Measurements from ENCODE around the gene ATP8A2.
A peak's percentile ranks its signal among the peaks of the same experiment; 100 is the strongest.

Gene ATP8A2

DNA sequence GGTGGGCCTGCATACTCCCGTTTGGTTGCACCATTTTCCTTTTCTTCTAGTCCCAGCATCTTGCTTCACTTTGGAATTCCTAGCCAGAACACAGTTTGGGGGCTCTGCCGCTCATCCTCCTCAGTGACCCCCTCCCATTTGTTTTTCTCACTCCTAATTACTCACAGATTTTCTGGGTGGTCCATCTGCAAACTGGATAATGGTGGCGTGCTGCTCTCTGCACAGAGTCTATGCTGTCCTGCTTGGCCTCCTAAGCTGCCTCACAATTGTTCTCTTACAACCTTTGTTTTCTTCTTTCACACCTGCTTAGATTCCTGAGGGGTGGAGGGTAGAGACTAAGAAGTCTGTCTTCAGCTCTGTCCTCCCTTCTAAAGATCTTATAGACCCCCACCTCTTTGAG lies 599.3 kb downstream of the ATP8A2 start:
- no peaks in the 10 kb centered on the region for H3K36me3 ChIP-seq (ENCODE audit: insufficient read depth, low read length)
- H3K27ac ChIP-seq (ENCODE audit: low read depth, low read length) = peak overlapping the region; percentile 37; the same call in 1 of the 2 replicates
- 57% methylated on average over 3 of the region's 3 CpGs for WGBS
- H3K4me1 ChIP-seq (ENCODE audit: insufficient read depth, low read length) = peaks cover 50% of the 10 kb centered on the region
- no peak overlapping the region for H3K4me3 ChIP-seq (ENCODE audit: low read length)
- no peaks in the 10 kb centered on the region for H3K9me3 ChIP-seq (ENCODE audit: insufficient read depth, low read depth, low read length)
- H3K27me3 ChIP-seq (ENCODE audit: insufficient read depth, low read length) = peaks cover 48% of the 10 kb centered on the region
- H3K9ac ChIP-seq (ENCODE audit: low read depth, low read length) = no peak overlapping the region

DNA sequence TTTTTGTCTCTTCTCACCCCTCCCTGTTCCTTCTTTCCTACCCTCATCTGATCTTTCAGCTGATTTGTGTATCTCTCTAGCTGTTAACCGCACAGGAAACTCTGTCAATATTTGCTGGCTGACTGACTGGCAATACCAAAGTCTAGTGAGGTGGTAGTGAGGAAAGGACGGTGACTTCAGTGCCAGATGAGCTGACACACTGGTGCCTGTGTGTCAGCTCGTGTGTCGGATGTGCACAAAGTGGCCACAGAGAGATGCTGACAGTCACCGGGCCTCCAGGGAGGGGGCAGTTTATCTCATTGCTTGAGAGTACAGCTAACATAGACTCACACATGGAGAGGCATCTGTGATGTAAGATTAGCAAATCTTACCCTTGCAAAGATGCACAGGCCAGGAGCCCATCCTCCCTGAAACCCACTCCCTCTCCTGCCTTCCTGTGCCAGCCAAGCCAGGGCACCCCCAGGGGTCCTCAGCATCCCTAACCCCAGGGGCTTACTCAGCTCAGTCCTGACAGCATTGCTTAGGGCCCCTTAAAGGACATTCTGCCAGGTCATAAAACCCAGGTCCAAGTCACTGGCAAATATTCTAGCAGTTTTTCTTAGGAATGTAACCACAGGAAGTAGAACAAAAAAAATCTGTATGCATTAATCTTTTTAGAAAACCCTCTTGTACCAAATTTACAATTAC lies 599.8 kb downstream of the ATP8A2 start:
- H3K9ac ChIP-seq (ENCODE audit: low read depth, low read length) = no peak overlapping the region
- peak overlapping the region; percentile 37; the same call in 1 of the 2 replicates for H3K27ac ChIP-seq (ENCODE audit: low read depth, low read length)

DNA sequence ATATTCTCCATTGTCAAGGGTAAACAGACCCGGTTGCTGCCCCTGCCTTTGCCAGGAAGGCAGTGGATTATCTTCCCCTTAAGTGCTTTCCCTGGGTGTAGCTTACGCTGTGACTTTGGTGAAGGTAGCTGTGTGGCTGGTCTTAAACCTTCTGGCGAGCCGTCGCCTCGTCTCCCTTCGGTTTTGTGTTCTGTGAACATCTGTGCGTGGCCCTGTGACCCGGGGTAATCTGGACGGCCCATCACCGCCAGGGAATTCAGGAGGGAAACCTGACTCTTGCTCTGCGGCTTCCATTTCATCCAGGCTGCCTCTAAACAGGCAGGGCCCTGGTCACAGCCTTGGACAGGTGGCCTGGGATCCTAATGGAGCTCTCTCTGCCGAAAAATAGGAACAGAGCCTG lies 601.3 kb downstream of the ATP8A2 start:
- Histone ChIP-seq H3K27ac (ENCODE audit: low read depth, low read length) (no peak overlapping the region), H3K4me1 (ENCODE audit: insufficient read depth, low read length) (peaks cover 65% of the 10 kb centered on the region), H3K27me3 (ENCODE audit: insufficient read depth, low read length) (peaks cover 45% of the 10 kb centered on the region), H3K36me3 (ENCODE audit: insufficient read depth, low read length) (no peaks in the 10 kb centered on the region), H3K9me3 (ENCODE audit: insufficient read depth, low read depth, low read length) (no peaks in the 10 kb centered on the region), H3K4me3 (ENCODE audit: low read length) (no peak overlapping the region), H3K9ac (ENCODE audit: low read depth, low read length) (no peak overlapping the region)
- WGBS = 72% methylated on average over 13 of the region's 13 CpGs

More for the DNA sequence above, 599.8 kb downstream of the ATP8A2 start:
- H3K9me3 ChIP-seq (ENCODE audit: insufficient read depth, low read depth, low read length) = no peaks in the 10 kb centered on the region
- peaks cover 48% of the 10 kb centered on the region for H3K27me3 ChIP-seq (ENCODE audit: insufficient read depth, low read length)
- 68% methylated on average over 5 of the region's 5 CpGs for WGBS
- H3K4me3 ChIP-seq (ENCODE audit: low read length) = no peak overlapping the region
- peaks cover 55% of the 10 kb centered on the region for H3K4me1 ChIP-seq (ENCODE audit: insufficient read depth, low read length)
- no peaks in the 10 kb centered on the region for H3K36me3 ChIP-seq (ENCODE audit: insufficient read depth, low read length)

DNA sequence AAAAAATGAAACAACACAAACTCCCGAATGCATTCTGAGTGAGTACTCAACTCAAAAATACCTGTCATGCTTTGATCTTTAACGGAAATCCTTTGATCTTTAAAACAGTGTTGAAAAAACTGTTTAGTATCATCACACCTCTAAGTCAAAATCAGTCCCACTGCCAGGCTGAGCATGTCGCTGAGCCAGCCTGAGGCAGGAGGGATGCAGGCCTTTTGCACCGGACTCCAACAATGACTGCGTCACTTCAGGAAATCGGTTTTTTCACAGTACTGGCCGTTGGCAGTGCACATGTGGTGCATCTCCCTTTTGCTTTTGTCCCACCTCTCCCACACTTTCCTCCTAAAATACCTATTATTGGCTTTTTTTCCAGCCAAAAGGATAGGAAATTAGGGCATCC lies 601.8 kb downstream of the ATP8A2 start:
- Histone ChIP-seq H3K9me3 (ENCODE audit: insufficient read depth, low read depth, low read length) (no peaks in the 10 kb centered on the region), H3K4me1 (ENCODE audit: insufficient read depth, low read length) (peaks cover 69% of the 10 kb centered on the region), H3K27me3 (ENCODE audit: insufficient read depth, low read length) (peaks cover 41% of the 10 kb centered on the region), H3K27ac (ENCODE audit: low read depth, low read length) (no peak overlapping the region), H3K9ac (ENCODE audit: low read depth, low read length) (no peak overlapping the region), H3K36me3 (ENCODE audit: insufficient read depth, low read length) (no peaks in the 10 kb centered on the region), H3K4me3 (ENCODE audit: low read length) (no peak overlapping the region)
- 82% methylated on average over 7 of the region's 7 CpGs for WGBS

DNA sequence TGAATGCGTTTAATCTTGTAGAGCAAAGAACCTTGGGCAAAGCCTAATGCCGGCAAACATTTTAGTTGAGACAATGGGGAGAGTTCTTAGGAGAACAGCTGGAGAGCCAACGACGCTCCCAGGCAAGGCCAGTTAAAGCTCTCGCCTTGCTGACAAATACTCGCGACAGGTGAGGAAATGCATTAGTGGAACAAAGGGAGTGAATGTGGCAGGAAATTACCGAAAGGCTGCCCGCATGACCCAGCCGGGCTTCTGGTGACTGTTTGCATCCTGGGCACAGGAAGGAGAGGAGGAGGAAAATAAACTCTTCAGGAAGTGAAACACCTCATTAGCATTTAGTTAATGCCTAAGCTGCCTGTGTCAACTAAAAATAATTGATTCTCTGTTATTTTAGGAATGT lies 605.4 kb downstream of the ATP8A2 start:
- no peak overlapping the region for H3K4me3 ChIP-seq (ENCODE audit: low read length)
- peak overlapping the region; percentile 42; the same call in 1 of the 2 replicates for H3K9ac ChIP-seq (ENCODE audit: low read depth, low read length)
- 5% methylated on average over 10 of the region's 10 CpGs for WGBS
- peaks cover 16% of the 10 kb centered on the region for H3K27me3 ChIP-seq (ENCODE audit: insufficient read depth, low read length)
- H3K27ac ChIP-seq (ENCODE audit: low read depth, low read length) = peak overlapping the region; percentile 80; the same call in 1 of the 2 replicates
- peaks cover 52% of the 10 kb centered on the region for H3K4me1 ChIP-seq (ENCODE audit: insufficient read depth, low read length)
- H3K9me3 ChIP-seq (ENCODE audit: insufficient read depth, low read depth, low read length) = no peaks in the 10 kb centered on the region
- no peaks in the 10 kb centered on the region for H3K36me3 ChIP-seq (ENCODE audit: insufficient read depth, low read length)

DNA sequence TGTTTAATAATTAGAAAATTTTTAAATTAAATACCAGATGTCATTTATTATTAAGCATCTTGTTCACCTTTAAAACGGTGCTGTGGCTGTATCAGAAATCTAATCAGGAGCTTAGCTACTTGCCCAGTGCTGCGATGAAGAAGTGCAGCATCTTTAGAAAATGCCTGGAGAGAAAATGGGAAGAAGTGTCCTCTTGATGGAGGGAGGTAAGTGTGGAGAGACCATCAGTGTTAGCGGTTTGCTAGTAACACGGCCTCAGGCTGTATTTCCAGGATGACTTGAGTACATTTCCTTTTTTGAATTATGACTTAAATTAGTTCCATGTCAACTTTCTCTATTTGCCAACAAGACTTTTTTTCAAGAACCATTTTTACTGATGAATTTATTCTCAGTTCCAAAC lies 605.9 kb downstream of the ATP8A2 start:
- no peaks in the 10 kb centered on the region for H3K36me3 ChIP-seq (ENCODE audit: insufficient read depth, low read length)
- peak overlapping the region; percentile 80 for H3K27ac ChIP-seq (ENCODE audit: low read depth, low read length)
- peaks cover 12% of the 10 kb centered on the region for H3K27me3 ChIP-seq (ENCODE audit: insufficient read depth, low read length)
- no peak overlapping the region for H3K4me3 ChIP-seq (ENCODE audit: low read length)
- H3K4me1 ChIP-seq (ENCODE audit: insufficient read depth, low read length) = peaks cover 47% of the 10 kb centered on the region
- peak overlapping the region; percentile 42; the same call in 1 of the 2 replicates for H3K9ac ChIP-seq (ENCODE audit: low read depth, low read length)
- no peaks in the 10 kb centered on the region for H3K9me3 ChIP-seq (ENCODE audit: insufficient read depth, low read depth, low read length)
- 49% methylated on average over 4 of the region's 4 CpGs for WGBS

DNA sequence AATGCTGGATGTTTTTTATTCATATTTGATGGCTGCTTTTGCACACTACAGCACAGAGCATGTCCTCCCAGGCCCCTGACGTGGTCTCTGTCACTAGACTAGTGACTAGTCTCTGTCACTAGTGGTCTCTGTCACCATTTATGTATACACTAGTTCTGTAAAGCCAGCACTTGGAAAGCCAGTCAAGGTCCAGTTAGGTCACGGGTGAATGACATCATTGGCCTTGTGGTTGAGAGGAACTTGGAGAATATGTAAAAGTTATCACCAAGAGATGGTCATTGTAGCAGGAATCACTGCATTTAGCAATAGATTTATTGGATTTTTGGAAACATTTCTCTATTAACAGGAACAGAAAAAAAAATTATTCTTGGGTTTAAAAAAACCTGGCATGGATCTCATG lies 607.2 kb downstream of the ATP8A2 start:
- H3K27me3 ChIP-seq (ENCODE audit: insufficient read depth, low read length) = no peaks in the 10 kb centered on the region
- no peaks in the 10 kb centered on the region for H3K9me3 ChIP-seq (ENCODE audit: insufficient read depth, low read depth, low read length)
- no peak overlapping the region for H3K4me3 ChIP-seq (ENCODE audit: low read length)
- H3K36me3 ChIP-seq (ENCODE audit: insufficient read depth, low read length) = no peaks in the 10 kb centered on the region
- WGBS = 95% methylated on average over 2 of the region's 2 CpGs
- peaks cover 35% of the 10 kb centered on the region for H3K4me1 ChIP-seq (ENCODE audit: insufficient read depth, low read length)
- peak overlapping the region; percentile 32; the same call in 1 of the 2 replicates for H3K27ac ChIP-seq (ENCODE audit: low read depth, low read length)
- H3K9ac ChIP-seq (ENCODE audit: low read depth, low read length) = no peak overlapping the region

DNA sequence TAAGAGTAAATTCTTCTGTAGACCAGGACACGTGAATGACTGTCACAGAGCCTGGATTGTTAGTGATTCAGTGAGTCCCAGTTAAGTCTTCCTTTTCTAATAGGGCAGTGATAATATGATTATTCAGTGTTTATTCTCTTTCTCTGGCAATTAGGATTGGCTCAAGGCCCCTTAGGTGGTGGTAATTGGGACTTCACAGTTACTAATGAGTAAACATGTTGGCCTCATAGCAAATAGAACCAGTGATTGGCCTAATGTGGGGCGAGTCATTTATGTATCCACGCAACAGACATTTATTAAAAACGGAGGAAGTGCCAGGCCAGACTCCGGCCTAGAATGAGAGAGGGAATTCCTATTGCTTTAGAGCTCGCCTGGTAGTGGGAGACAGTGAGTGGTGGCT lies 607.6 kb downstream of the ATP8A2 start:
- H3K9ac ChIP-seq (ENCODE audit: low read depth, low read length) = no peak overlapping the region
- WGBS = 90% methylated on average over 6 of the region's 6 CpGs
- no peaks in the 10 kb centered on the region for H3K9me3 ChIP-seq (ENCODE audit: insufficient read depth, low read depth, low read length)
- no peaks in the 10 kb centered on the region for H3K36me3 ChIP-seq (ENCODE audit: insufficient read depth, low read length)
- no peak overlapping the region for H3K4me3 ChIP-seq (ENCODE audit: low read length)
- peaks cover 34% of the 10 kb centered on the region for H3K4me1 ChIP-seq (ENCODE audit: insufficient read depth, low read length)
- H3K27me3 ChIP-seq (ENCODE audit: insufficient read depth, low read length) = no peaks in the 10 kb centered on the region
- H3K27ac ChIP-seq (ENCODE audit: low read depth, low read length) = no peak overlapping the region

DNA sequence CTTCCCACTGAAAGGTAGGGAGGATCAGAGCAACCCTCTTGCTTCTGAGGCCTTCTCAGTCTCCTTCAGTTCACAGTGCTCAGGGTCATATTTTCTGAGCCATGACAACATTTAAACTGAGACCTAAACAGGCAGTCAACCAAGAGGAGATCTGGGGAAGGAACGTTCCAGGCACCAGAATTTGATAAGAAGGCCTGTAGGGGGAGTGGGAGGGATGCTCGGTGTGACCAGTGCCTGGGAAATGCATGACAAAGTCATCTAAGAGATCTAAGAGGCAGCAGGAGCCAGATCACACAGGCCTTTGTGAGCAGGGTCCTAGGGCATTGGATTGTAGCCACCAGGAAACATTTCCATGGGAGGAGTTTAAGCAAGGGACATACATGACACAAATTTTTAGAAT lies 608.5 kb downstream of the ATP8A2 start:
- Histone ChIP-seq H3K9me3 (ENCODE audit: insufficient read depth, low read depth, low read length) (no peaks in the 10 kb centered on the region), H3K9ac (ENCODE audit: low read depth, low read length) (no peak overlapping the region), H3K36me3 (ENCODE audit: insufficient read depth, low read length) (no peaks in the 10 kb centered on the region), H3K4me3 (ENCODE audit: low read length) (no peak overlapping the region), H3K4me1 (ENCODE audit: insufficient read depth, low read length) (peaks cover 34% of the 10 kb centered on the region), H3K27me3 (ENCODE audit: insufficient read depth, low read length) (no peaks in the 10 kb centered on the region), H3K27ac (ENCODE audit: low read depth, low read length) (no peak overlapping the region)
- WGBS = 14% methylated on average over 2 of the region's 2 CpGs

DNA sequence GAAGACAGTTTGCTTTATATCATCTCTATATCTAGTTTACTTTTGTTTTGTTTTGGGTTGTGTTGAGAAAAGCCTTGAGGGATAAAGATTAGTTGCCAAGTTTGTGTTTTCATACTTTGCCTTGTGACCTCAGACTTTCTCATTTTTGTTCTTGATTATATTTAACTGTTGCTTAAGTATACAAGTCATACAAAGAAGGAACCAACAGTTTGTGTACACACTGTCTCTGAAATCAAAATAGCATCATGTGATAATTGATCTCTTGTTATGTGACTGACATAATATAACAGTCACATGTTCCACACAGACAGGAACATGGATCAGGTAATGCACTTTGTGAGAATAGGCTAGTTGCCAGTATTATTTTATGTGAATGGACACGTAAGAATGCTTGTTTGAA lies 609.3 kb downstream of the ATP8A2 start:
- H3K27ac ChIP-seq (ENCODE audit: low read depth, low read length) = no peak overlapping the region
- WGBS = no CpG with 5 or more reads among the region's 1 CpG
- no peak overlapping the region for H3K9ac ChIP-seq (ENCODE audit: low read depth, low read length)
- H3K9me3 ChIP-seq (ENCODE audit: insufficient read depth, low read depth, low read length) = no peaks in the 10 kb centered on the region
- no peaks in the 10 kb centered on the region for H3K36me3 ChIP-seq (ENCODE audit: insufficient read depth, low read length)
- H3K4me3 ChIP-seq (ENCODE audit: low read length) = no peak overlapping the region
- peaks cover 28% of the 10 kb centered on the region for H3K4me1 ChIP-seq (ENCODE audit: insufficient read depth, low read length)
- no peaks in the 10 kb centered on the region for H3K27me3 ChIP-seq (ENCODE audit: insufficient read depth, low read length)

DNA sequence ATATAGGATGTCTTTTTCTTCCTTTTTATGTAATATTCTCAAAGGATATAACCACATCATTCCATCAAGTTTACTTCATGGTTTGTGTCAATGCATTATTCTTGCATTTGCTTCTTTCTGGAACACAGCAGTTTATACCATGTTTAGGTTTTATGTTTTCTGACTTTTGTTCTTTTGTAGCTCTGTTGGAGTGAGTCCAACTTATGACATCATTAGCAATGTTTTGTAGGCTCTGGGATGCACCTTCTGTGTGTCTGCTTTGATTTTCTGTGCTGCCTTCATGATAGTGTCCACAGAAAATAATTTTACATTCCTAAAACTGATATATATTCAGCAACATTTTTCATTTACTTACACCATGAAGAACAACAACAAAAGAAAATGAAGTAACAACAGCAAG lies 611.1 kb downstream of the ATP8A2 start:
- no peak overlapping the region for H3K27ac ChIP-seq (ENCODE audit: low read depth, low read length)
- no peak overlapping the region for H3K9ac ChIP-seq (ENCODE audit: low read depth, low read length)
- H3K4me3 ChIP-seq (ENCODE audit: low read length) = no peak overlapping the region
- H3K4me1 ChIP-seq (ENCODE audit: insufficient read depth, low read length) = peaks cover 15% of the 10 kb centered on the region
- no peaks in the 10 kb centered on the region for H3K27me3 ChIP-seq (ENCODE audit: insufficient read depth, low read length)
- H3K9me3 ChIP-seq (ENCODE audit: insufficient read depth, low read depth, low read length) = no peaks in the 10 kb centered on the region
- no peaks in the 10 kb centered on the region for H3K36me3 ChIP-seq (ENCODE audit: insufficient read depth, low read length)

DNA sequence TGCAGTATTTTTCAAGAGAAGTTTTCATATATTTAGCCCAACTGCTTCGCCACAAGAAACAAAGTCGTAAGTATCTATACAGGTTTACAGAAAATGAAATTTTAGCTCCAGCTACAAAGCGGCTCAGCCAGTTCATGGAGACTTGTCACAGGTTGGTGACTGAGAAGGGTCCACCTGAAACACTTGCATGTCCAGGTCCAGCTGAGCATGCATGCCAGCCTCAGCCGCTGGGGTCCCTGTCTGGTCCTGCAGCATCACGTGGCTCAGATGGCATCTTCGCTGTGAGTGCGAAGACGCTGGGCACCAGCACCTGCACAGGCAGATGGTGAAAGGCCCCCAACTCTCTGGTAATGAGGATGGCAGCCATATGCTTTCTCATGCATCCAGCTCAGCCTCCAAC lies 616.2 kb downstream of the ATP8A2 start:
- WGBS = 96% methylated on average over 8 of the region's 8 CpGs
- Histone ChIP-seq H3K4me1 (ENCODE audit: insufficient read depth, low read length) (no peaks in the 10 kb centered on the region), H3K4me3 (ENCODE audit: low read length) (no peak overlapping the region), H3K9ac (ENCODE audit: low read depth, low read length) (no peak overlapping the region), H3K36me3 (ENCODE audit: insufficient read depth, low read length) (no peaks in the 10 kb centered on the region), H3K27ac (ENCODE audit: low read depth, low read length) (no peak overlapping the region), H3K9me3 (ENCODE audit: insufficient read depth, low read depth, low read length) (no peaks in the 10 kb centered on the region), H3K27me3 (ENCODE audit: insufficient read depth, low read length) (no peaks in the 10 kb centered on the region)
